Stimulated activated CD8-positive, alpha-beta memory T cell treated with anti-CD3 and anti-CD28 coated beads, Interleukin-12 subunit alpha, Interleukin-12 subunit beta, amount 100 ng/mL, for 4 hours (primary cell): ENCODE results near the gene AAGAB.

ENCODE experiments used
- DNase-seq: peaks from one replicate; pipeline ENCODE4 v3.0.0-alpha.2; 2020; ENCODE audit warnings: low read depth

The AAGAB gene

DNA sequence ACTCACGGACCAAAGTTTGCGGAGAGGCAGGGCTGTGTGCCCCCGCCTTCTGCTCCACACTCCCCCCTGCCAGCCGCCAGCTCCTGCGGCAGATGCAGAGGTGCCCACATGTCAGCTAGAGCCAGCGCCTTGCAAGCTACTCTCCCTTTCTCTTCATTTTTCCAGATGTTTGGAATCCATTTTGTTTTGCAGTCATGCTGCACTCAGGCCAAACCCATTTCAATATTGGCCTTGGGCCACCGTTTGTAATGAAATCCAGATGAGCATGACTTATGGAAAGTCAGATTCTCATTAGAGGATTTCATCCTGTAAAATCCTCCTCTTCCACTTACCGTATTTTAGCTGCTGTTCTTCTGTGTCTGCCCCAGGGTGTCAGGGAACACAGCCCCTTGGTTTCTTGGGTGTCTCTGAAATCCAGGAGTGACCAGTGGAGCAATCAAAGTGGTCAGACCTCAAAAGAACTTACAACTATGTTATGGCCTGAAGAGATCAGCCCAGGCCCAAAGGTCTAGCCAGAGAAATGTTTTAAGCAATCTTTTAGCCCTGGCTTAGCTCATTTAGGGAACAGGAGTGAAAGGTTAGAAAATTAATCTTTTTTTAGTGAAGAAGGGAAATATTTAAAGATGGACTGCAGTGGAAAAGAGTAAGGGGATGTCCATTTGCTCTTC lies 65.8 kb downstream of the AAGAB start:
- no peak for DNase-seq

DNA sequence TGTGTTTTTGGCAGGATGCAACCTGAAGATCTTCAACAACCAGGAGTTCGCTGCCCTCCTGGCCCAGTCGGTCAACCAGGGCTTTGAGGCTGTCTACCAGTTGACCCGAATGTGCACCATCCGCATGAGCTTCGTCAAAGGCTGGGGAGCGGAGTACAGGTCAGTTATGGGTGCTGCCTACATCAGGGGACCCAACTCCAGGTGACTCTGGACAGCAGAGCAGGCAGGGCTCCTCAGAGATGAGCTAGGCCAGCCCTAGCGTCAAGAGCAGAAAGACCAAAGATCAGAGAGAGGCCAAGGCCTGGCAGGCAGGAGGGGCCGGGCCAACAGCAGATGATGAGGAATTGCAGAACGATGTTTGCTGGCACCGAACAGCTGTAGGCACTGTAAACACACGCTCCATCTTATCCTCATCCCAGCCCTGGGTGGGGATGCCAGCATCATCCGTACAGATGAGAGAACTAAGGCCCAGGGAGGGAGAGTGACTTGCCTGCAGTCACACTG lies 67.1 kb downstream of the AAGAB start:
- no peak for DNase-seq

DNA sequence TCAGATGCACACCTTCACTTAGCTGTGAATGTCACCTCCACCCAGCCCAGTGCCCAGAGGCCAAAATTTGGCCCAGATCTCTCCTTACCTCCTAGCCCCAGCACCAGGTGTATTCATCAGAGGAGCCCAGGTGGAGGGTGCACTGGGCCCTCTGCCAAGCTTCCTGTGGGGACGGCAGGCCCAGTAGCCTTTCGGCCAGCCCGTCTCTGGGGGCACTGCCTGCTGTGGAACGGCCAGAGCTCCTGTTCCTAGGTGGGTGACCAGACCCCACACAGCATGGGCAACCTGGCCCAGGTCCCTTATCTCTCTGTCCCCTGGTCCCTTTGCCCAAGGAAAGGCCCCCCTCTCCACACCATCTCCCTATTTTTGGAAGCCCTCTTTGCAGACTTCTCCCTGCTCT lies 67.8 kb downstream of the AAGAB start:
- DNase-seq = no peak

DNA sequence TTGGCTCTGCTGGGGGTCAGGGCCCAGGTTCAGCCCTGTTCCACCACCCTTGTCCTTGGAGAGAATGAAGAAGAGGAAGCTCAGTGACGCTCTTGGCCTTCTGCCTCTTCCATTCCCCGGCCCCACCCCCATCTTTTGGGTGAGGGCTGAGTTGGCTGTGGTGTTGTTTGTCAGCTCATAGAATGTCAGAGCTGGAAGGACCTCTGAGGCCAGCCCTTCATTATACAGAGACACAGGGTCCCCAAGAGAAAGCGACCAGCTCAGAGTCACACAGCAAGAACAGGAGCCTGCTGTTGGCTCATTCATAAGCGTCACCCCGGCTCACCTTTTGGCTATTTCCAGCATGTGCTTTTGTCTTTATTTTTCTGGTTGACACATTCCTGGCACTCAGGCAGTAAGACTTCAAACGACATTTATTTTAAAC lies 68.2 kb downstream of the AAGAB start:
- DNase-seq = no peak

DNA sequence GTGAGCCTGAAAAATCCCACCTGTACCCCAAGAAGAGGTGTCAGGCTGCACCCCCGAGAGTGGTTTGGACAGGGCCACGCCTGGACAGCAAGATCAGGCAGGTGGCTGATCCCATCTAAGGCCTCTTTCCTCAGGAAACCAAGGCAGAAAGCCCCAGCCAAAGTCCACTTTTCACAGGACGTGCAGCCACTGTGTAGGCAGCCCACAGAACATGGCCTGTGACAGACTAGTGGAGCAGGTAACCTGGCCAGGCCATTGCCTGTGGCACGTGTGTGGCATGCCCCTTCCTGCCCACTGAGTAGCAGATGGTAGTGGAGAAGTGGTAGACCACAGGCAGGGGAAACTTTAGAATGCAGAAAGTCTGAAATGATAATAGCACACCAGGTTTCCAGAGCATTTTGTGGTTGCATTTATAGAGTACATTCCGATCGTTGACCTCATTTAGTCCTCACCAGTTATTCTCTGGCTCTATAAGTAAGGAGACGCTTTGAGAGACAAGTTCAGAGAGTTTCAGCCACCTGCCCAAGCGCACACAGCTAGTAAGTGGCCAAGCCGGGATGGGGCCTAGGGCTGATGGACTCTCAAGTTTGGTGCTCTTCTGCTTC lies 68.7 kb downstream of the AAGAB start:
- no peak for DNase-seq

DNA sequence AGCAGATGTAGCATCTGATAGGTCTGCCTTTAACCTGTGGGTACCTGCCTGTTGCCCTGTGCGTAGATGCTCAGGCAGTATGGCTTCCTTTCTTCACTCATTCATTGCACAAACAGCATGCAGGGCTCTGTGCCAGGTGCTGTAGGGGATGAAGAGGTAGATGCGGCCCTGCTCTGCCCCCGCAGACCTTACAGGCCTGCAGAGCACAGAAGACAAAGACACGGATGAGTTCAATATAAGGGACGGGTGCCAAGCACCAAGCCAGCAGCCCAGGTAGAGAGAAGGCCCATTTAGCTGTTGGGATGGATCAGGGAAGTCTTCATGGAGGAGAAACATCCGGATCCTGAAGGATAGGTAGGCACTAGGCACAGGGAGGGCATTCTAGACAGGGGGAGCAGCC lies 69.4 kb downstream of the AAGAB start:
- no peak for DNase-seq

DNA sequence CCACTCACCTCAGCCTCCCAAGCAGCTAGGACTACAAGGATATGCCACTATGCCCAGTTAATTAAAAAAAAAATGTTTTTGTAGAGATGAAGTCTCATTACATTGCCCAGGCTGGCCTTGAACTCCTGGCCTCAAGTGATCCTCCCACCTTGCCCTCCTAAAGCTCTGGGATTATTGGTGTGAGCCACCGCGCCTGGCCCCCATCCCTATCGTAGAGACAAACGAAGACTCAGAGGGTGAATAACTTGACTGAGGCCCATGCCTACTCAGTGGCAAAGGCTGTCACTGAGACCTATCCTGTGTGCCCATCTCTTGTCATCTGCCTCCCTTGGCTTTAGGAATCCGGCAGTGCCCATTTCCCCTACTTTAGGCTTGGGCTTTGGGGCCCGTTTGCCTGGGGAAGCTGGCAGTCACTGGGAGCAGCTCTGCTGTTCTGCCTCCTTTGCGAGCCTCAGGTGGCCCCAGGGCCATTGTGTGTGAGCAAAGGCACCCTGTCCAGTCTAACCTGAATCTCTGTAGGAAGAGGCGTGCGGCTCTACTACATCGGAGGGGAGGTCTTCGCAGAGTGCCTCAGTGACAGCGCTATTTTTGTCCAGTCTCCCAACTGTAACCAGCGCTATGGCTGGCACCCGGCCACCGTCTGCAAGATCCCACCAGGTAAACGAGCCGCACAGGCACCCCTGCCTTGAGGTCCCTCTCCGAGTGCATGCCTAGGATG lies 70.1 kb downstream of the AAGAB start:
- no peak for DNase-seq

DNA sequence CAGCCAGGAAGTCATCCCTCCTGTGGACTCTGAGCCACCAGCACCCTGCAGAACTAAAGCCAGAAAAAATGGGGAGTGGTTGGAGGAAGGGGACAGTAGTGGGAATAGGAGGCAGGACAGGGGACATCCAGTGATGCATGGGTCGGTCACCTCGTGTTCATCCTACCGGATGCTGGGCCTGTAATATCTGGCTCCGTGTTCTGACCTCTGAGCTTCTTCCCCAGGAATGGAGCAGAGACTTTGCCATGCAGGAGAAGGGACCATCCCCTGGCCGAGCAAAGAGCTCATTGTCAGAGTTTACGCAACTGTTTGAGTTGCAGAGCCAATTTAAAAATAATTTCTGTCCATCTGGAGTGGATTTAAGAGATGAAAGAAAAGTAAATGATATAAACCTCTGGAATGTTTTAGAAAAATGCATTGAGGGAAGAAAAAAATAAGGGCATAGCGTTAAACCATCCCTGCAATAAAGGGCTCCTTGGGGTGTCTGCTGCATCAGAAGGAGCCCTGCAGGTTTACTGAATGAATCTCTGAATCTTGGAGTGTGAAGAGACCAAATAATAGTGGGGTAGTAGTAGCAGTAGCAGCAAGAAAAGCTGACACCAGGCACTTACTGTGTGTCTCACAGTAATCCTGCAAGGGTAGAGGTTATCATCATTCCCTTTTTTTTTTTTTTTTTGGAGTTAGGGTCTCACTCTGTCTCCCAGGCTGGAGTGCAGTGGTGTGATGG lies 70.9 kb downstream of the AAGAB start:
- no peak for DNase-seq

DNA sequence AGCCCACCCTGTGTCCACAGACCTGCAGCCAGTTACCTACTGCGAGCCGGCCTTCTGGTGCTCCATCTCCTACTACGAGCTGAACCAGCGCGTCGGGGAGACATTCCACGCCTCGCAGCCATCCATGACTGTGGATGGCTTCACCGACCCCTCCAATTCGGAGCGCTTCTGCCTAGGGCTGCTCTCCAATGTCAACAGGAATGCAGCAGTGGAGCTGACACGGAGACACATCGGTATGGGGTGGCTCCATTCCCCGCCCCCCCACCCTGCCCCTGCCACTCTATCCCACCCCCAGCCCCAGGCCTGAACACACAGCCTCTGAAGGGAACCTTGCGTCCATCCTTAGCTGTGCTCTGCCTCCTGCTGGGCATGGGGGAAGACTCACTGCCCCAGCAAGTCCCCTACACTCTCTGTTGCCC lies 73.2 kb downstream of the AAGAB start:
- no peak for DNase-seq

DNA sequence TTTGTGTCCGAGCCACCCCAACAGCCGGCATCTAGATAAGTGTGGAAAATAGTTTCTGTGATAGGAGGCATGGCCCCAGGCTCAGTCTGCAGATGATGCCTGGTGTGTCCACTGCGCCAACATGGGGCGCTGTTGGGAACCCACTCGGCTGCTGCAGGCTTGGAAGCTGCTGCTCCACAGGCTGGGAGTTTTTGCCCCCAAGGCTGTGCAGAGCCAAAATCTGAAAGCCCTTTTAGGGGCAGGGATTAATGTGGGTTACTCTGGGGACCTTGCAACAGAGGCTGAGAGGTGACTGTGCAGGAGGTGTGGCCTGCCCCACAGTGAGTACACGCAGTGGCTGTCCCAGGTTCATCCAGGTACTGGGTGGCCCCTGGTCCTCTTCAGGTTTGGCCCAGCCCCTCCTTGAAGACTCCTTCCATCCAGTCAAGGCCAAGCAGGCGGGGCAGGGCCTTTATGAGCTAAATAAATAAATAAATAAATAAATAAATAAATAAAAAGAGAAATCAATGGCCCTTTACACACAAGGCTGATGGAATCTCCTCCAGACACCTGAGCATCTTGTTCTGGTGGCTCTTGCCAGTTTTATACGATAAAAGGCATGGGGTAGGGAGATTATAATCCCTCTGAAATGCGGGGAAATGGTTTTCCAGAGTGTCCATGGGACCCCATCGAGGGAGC lies 73.8 kb downstream of the AAGAB start:
- DNase-seq = no peak

DNA sequence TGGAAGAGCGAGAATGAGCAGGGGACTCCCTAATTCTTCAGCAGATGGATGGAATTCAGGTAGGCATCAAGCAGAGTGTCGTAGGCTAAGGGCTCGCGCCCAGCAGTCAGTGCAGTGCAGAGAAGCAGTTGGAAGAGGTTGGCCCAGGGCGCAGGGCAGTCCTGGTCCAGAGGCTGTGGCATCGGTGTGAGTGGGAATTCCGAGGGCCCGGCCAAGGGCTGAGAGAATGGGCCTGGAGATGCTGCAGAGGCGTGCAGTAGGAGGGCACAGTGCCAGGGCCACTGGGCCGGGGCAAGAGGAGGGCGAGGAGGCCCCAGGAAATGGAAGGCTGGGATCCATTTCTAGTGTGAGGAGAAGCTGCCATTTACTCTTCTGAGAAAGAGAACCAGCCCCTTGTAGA lies 74.4 kb downstream of the AAGAB start:
- DNase-seq = no peak

DNA sequence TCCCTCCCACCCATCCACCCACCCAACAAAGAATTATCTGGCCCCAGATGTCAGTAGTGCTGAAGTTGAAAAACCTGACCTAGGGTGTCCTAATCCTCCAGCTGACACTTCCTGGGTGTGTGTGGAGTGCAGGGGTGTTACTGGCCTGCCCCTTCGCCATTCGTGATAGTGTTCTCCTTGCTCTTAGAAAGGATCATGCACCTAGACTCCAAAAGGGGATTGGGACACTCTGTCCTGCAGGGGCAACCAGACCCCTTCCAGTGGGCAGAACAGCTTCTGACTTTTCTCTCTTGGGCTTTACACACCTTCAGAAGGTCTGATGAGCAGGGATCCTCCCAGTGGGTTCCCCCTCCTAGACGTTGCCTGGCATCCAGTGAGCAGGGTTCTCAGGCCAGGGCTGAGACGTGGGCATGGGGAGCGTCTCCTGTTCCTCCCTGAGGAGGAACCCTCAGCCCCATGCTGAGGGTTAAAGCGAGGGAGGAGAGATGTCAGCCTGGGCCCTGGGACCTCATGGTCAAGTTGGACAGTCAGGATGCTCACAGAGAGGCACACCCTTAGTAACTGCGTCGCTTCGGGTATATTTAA lies 75.0 kb downstream of the AAGAB start:
- no peak for DNase-seq

DNA sequence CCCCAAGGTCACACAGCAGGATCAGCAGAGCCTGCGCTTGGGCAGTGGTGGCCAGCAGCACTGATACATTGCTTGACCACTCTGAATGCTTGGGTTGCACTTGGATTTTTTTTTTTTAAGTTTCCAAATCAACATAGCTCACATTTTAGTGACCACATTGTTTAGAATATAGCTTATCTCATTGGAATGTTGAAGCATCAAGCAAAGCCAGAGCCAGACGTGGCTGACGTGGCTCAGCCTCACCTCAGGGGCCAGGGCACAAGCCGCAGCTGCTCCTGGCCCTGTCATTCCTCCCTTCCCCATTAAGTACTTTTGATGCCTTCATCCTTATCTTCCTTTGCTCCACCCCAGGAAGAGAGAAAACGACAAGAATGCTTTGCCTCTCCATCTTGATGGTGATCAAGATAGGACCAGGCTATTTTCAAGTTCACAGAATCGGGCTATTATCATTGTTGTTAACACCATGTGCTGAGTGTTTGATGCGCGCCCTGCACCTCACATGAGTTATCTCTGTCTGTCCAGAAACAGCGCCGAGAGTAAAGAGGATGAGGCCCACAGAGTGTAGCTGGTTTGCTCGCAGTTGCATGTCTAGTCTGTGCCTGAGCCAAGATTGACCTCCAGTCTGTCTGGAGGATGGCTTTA lies 75.8 kb downstream of the AAGAB start:
- DNase-seq = no peak

DNA sequence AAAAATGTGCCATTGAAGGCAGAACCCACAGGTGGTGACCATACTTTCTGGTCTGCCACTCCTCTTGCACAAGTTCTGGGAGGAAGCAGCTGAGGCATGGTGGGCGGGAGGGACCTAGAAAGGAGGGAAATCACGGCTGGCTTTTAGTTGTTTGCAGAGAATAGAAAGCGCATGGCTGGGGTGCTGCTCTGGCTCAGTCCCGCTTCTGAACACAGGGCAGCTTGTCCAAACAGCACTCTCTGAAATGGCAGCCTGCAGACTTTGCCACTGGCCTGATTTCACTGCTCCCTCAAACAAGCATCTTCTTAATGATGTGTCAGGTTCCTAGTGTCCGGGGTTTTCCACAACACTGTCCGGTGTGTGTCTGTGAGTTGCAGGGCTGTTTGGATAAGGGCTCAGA lies 76.7 kb downstream of the AAGAB start:
- no peak for DNase-seq

DNA sequence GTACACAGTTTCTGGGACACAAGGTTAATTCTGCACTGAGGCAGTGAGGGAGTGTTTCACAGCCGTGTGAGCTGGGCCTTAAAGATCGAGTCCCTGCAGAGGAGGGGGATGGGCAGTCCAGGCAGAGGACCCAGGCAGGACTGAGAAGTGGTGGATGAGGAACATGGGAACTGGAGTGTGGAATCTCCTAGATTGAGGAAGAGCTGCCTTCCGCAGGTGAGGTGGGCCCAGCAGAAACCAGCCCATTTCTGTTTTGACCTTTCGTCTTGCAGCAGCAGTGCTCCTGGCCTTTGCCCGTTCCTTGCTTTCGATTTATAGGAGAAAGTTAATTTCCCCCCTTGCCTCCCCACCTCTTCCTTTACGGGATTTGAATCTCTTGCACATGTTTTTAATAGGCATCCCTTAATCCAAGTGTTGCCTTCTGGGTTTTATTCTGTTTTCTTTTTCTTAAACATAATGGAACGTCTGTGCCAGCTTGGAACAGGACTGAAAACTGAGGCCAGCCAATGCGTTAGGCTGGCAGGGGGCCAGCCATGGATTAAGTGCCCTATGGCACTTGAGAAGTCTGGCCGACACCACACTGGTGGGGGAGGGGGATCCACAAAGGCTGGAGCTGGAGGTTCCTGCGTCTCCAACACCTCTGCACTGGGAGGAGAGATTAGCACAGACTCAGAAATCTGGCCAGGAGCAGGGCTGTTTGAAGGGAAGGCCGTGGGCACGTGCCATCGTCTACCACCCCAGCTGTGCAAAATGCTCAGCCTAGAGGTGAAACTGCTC lies 78.1 kb downstream of the AAGAB start:
- DNase-seq = no peak

DNA sequence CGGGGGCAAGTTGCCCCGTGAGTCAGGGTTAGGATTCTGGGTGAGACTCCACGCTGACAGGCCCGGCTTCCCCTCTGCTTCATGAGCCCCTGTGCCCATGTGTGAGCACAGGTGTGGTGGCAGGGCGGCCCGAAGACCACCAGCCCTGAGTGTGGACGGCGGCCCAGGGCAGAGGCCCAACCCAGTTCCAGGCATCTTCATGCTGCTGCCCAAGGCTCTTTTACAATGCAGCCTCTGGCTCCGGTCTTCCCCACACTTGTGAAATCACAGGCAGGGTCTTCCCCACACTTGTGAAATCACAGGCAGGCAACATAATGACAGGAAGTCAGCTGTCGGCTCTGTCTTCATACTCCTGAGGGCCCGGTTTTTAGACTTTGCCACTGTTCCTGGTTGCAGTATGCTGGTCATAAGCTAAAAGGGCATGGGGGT lies 78.8 kb downstream of the AAGAB start:
- DNase-seq = no peak

DNA sequence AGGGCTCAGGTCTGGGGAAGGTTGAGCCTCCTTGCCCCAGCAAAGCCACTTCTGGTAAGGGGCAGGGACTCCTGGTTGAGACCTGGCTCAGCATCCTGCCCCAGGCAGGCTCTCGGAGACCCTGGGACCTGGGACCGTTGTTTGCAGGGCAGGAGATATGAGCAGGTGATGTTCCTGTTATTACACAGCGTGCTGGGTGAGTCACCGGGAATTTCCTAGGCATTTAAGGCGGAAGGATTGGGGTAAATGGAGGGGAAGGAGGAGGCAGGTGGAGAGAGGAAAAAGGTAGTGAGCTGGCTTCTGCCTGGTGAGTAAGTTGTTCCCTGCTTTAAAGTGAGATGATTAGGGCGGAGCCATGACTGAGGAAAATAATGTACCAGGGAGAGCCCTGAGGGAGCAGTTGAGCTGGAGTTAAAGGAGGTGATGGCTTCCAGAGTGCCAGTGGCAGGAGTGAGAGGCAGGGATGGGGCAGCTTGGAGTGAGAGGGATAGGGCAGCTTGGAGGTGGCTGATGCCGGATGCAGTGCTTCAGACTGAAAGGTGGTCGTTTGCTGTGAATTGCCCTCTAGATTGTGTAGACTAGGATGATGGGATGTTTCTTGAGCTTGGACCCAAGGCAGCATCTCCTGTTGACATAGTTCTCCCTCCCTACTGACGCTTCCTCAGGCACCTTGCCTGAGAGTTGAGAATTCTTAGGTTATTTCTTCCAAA lies 79.4 kb downstream of the AAGAB start:
- DNase-seq = no peak

DNA sequence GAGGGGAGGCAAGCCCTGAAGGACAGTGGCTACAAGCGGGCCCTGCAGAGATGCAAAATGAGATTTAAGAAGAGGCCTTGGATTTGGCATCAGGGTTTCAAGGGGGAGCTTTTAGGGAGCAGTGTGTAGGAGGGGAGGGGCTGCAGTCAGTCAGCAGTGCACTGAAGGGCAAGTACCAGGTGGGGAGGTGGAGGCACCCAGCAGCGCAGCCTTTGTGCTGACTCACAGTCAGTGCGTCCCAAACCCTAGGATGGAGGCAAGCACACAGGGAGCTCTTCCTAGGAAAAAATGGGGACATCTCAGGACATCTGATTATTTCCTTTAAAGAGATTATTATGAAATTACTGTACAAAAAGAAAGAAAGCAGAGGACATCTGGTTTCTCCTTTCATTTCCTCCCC lies 80.0 kb downstream of the AAGAB start:
- DNase-seq = no peak

DNA sequence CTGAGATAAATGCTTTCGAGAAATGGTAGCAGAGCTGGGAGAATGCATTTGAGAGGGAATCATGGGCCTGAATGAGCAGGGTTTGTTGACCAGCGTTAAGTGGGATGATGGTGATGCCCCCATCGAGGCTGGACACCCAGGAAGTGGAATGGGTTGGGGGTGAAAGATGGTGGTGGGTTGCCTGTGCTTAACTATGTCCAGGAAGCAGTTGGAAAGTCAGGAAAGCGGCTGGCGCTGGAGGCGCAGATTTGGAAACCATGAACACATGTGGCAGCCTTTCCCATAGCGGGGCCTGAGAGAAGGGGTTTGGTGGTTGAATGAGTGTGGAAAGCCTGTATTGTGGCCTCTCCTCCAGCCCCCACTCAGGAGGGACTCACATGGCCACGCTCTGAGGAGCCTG lies 80.7 kb downstream of the AAGAB start:
- no peak for DNase-seq

DNA sequence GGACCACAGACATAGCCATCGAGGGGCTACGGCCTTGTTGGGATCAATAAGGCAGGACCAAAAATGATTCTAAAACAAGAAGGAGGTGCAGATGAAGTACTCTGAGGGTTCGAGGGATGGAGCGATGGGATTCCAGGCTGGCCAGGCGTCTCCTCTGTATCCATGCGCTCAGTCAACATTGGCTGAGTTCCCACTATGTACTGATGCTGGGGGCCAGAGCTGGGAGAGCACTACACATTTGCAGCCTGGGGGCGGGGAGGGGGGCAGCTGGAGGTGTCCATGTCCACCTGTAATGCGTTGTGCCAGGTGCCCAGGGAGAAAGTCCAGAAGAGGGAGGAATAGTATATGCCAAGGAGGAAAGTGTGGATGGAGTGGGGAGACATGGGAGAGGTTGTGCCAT lies 81.5 kb downstream of the AAGAB start:
- DNase-seq = no peak
